H9 (cell line): ENCODE measurements around the gene FLNA. TPM values are rescaled to one million over a fixed set of nuclear protein-coding genes. Genes with fewer than 3 reads are reported as not detected.

Experiments used
- DNase-seq: peaks from one replicate; pipeline ENCODE4 v3.0.0-alpha.2; 2017
- H2AFZ ChIP-seq: one replicate; pipeline ENCODE4 v1.6.1; 2013; ENCODE audit warnings: mild to moderate bottlenecking, low read length, control low read depth, moderate library complexity
- H2AK5ac ChIP-seq: 2 replicates; pipeline ENCODE4 v1.6.1; 2013; ENCODE audit warnings: low read length, control low read depth, mixed read lengths; ENCODE audit not compliant: insufficient read length
- H2BK120ac ChIP-seq: one replicate; pipeline ENCODE4 v1.6.1; 2013; ENCODE audit warnings: low read depth, mild to moderate bottlenecking, low read length, control low read depth, inconsistent platforms; ENCODE audit not compliant: poor library complexity, severe bottlenecking
- H2BK12ac ChIP-seq: 2 replicates; pipeline ENCODE4 v1.6.1; 2013; ENCODE audit warnings: low read length, control low read depth, mixed read lengths, low read depth; ENCODE audit not compliant: insufficient read length
- H2BK15ac ChIP-seq: 2 replicates; pipeline ENCODE4 v1.6.1; 2013; ENCODE audit warnings: low read depth, low read length, control low read depth
- H2BK20ac ChIP-seq: one replicate; pipeline ENCODE4 v1.6.1; 2013; ENCODE audit warnings: low read depth, mild to moderate bottlenecking, low read length, control low read depth, inconsistent platforms; ENCODE audit not compliant: poor library complexity, severe bottlenecking
- H2BK5ac ChIP-seq: 2 replicates; pipeline ENCODE4 v1.6.1; 2013; ENCODE audit warnings: low read length, control low read depth, mixed read lengths; ENCODE audit not compliant: insufficient read length
- H3K14ac ChIP-seq: 2 replicates; pipeline ENCODE4 v1.6.1; 2013; ENCODE audit warnings: low read length, control low read depth; ENCODE audit not compliant: insufficient read depth
- H3K18ac ChIP-seq: 2 replicates; pipeline ENCODE4 v1.6.1; 2013; ENCODE audit warnings: low read depth, mild to moderate bottlenecking, mixed read lengths, low read length, control low read depth; ENCODE audit not compliant: insufficient read length
- H3K23ac ChIP-seq: 2 replicates; pipeline ENCODE4 v1.6.1; 2013; ENCODE audit warnings: low read length, control low read depth, mixed read lengths, low read depth; ENCODE audit not compliant: insufficient read length
- H3K23me2 ChIP-seq: 2 replicates; pipeline ENCODE4 v1.6.1; 2013; ENCODE audit warnings: low read depth, mild to moderate bottlenecking, mixed read lengths, low read length, control low read depth; ENCODE audit not compliant: insufficient read length, poor library complexity, severe bottlenecking
- H3K27ac ChIP-seq: 2 replicates; pipeline ENCODE4 v1.5.1; 2013; ENCODE audit warnings: low read length, control low read depth, mixed read lengths, low read depth; ENCODE audit not compliant: insufficient read length
- H3K27me3 ChIP-seq: 2 replicates; pipeline ENCODE4 v1.6.1; 2013; ENCODE audit warnings: low read length, control low read depth, inconsistent platforms; ENCODE audit not compliant: insufficient read depth
- H3K4ac ChIP-seq: 2 replicates; pipeline ENCODE4 v1.6.1; 2013; ENCODE audit warnings: low read depth, mild to moderate bottlenecking, control low read depth, inconsistent platforms, low read length, moderate library complexity
- H3K4me1 ChIP-seq: 2 replicates; pipeline ENCODE4 v1.6.1; 2013; ENCODE audit warnings: low read length, control low read depth, inconsistent platforms; ENCODE audit not compliant: insufficient read depth
- H3K4me2 ChIP-seq: 2 replicates; pipeline ENCODE4 v1.6.1; 2013; ENCODE audit warnings: low read length, control low read depth, mixed read lengths; ENCODE audit not compliant: insufficient read length, insufficient read depth
- H3K56ac ChIP-seq: 2 replicates; pipeline ENCODE4 v1.6.1; 2013; ENCODE audit warnings: low read depth, mild to moderate bottlenecking, mixed read lengths, low read length, control low read depth; ENCODE audit not compliant: insufficient read length
- H3K79me1 ChIP-seq: 2 replicates; pipeline ENCODE4 v1.6.1; 2013; ENCODE audit warnings: low read depth, mild to moderate bottlenecking, moderate library complexity, low read length, control low read depth, inconsistent platforms; ENCODE audit not compliant: insufficient read depth, poor library complexity, severe bottlenecking
- H3K79me2 ChIP-seq: 2 replicates; pipeline ENCODE4 v1.6.1; 2013; ENCODE audit warnings: low read length, control low read depth, inconsistent platforms; ENCODE audit not compliant: insufficient read depth
- H3K9ac ChIP-seq: 2 replicates; pipeline ENCODE4 v1.6.1; 2013; ENCODE audit warnings: low read length, control low read depth, mixed read lengths; ENCODE audit not compliant: insufficient read length; ENCODE audit errors: extremely low read depth
- H3K9me3 ChIP-seq: one replicate; pipeline ENCODE4 v1.6.1; 2013; ENCODE audit warnings: low read depth, low read length, inconsistent platforms; ENCODE audit not compliant: control insufficient read depth
- H3T11ph ChIP-seq: one replicate; pipeline ENCODE4 v1.6.1; 2013; ENCODE audit warnings: mild to moderate bottlenecking, low read length, control low read depth, inconsistent platforms
- H4K20me1 ChIP-seq: one replicate; pipeline ENCODE4 v1.6.1; 2013; ENCODE audit not compliant: control insufficient read depth, insufficient read length, insufficient read depth
- H4K5ac ChIP-seq: 2 replicates; pipeline ENCODE4 v1.6.1; 2013; ENCODE audit warnings: low read depth, mild to moderate bottlenecking, mixed read lengths, low read length, control low read depth; ENCODE audit not compliant: insufficient read length
- H4K8ac ChIP-seq: replicated peaks from 2 replicates; pipeline ENCODE4 v1.6.1; 2013; ENCODE audit warnings: low read length, control low read depth, mixed read lengths, low read depth; ENCODE audit not compliant: insufficient read length
- H4K91ac ChIP-seq: 2 replicates; pipeline ENCODE4 v1.6.1; 2013; ENCODE audit warnings: low read depth, mild to moderate bottlenecking, moderate library complexity, mixed read lengths, low read length, control low read depth; ENCODE audit not compliant: insufficient read length
- H3K27ac Mint-ChIP-seq, 3 experiments: 2 replicates in 2 of 3; 3 replicates in 1 of 3; pipeline ENCODE4 v1.8.0; 2020 to 2021; ENCODE audit warnings: mixed read lengths in 3 of 3, mild to moderate bottlenecking in 1 of 3, moderate library complexity in 1 of 3
- H3K27me3 Mint-ChIP-seq: 2 replicates; pipeline ENCODE4 v1.8.0; 2021; ENCODE audit warnings: low read depth, mild to moderate bottlenecking, moderate library complexity, mixed read lengths
- H3K36me3 Mint-ChIP-seq, 3 experiments: 2 replicates in 2 of 3; 3 replicates in 1 of 3; pipeline ENCODE4 v1.8.0; 2020 to 2021; ENCODE audit warnings: low read depth in 3 of 3, mixed read lengths in 3 of 3; ENCODE audit not compliant: insufficient read depth in 1 of 3
- H3K4me1 Mint-ChIP-seq, 2 experiments: 2 replicates each; pipeline ENCODE4 v1.8.0; 2020; ENCODE audit warnings: mixed read lengths in 2 of 2
- H3K4me3 Mint-ChIP-seq, 2 experiments: 2 replicates in 1 of 2; 3 replicates in 1 of 2; pipeline ENCODE4 v1.8.0; 2020 to 2021; ENCODE audit warnings: mild to moderate bottlenecking in 2 of 2, mixed read lengths in 2 of 2, moderate library complexity in 1 of 2
- H3K9me3 Mint-ChIP-seq, 2 experiments: 2 replicates in 1 of 2; 3 replicates in 1 of 2; pipeline ENCODE4 v1.8.0; 2020; ENCODE audit warnings: mild to moderate bottlenecking in 2 of 2, mixed read lengths in 2 of 2, moderate library complexity in 1 of 2
- CTCF ChIP-seq: fragments of 200-600 bp; sonication (generic); conservative IDR thresholded peaks from 3 replicates; pipeline ENCODE4 v1.8.0; 2021; ENCODE audit warnings: antibody characterized with exemption, mild to moderate bottlenecking
- WGBS: extraction: QIAGEN DNeasy Blood & Tissue Kit; methylation state at CpG from one replicate; pipeline ENCODE4 v1.1.7; 2013; ENCODE audit warnings: missing lambda C conversion rate, low lambda C conversion rate, mixed read lengths; ENCODE audit not compliant: insufficient read length; ENCODE audit errors: extremely low coverage; 5-methylcytosine and 5-hydroxymethylcytosine counted together
- total RNA-seq: library from RNA; stranded (reverse); gene quantifications from 2 replicates; pipeline ENCODE4 v1.2.1, GENCODE V29; 2021

Gene FLNA
- total RNA-seq, 1 experiment from 2014 or later, result 957 TPM

GRCh38 chrX:154404625-154405192 lies 30.3 kb upstream of the FLNA start:
- Histone ChIP-seq H3K4me1 (no peaks in the 10 kb centered on the region), H4K91ac (no peak overlapping the region), H3K4ac (no peak overlapping the region), H2BK5ac (no peak overlapping the region), H3K14ac (no peak overlapping the region), H2AK5ac (no peak overlapping the region), H2BK20ac (no peak overlapping the region), H4K20me1 (no peaks in the 10 kb centered on the region), H2BK15ac (no peak overlapping the region), H3K79me2 (no peaks in the 10 kb centered on the region), H3K27me3 (no peaks in the 10 kb centered on the region), H2BK120ac (no peak overlapping the region), H3K9ac (no peak overlapping the region), H3K23ac (no peak overlapping the region), H2AFZ (no peak overlapping the region), H3K27ac (no peak overlapping the region), H3K4me2 (no peak overlapping the region), H3K23me2 (no peaks in the 10 kb centered on the region), H3K56ac (no peak overlapping the region), H3K79me1 (no peaks in the 10 kb centered on the region), H3T11ph (no peak overlapping the region), H2BK12ac (no peak overlapping the region), H3K18ac (no peak overlapping the region), H3K9me3 (peaks cover 19% of the 10 kb centered on the region), H4K5ac (no peak overlapping the region), H4K8ac (no peak overlapping the region)
- no peak for TF ChIP-seq CTCF
- H3K4me1 Mint-ChIP-seq, result peaks cover 9 to 16% of the 10 kb centered on the region in 2 experiments
- no peak for DNase-seq
- H3K4me3 Mint-ChIP-seq, result no peak overlapping the region
- peaks cover 74 to 76% of the 10 kb centered on the region in 2 experiments for H3K9me3 Mint-ChIP-seq
- H3K36me3 Mint-ChIP-seq, result peaks cover 18 to 37% (median 26%) of the 10 kb centered on the region in 3 experiments
- no CpG with 5 or more reads among the region's 16 CpGs for WGBS
- no peak overlapping the region for H3K27ac Mint-ChIP-seq
- no peaks in the 10 kb centered on the region for H3K27me3 Mint-ChIP-seq
